ENCODE data around the gene IGLL1.
"Not testable (repeated sequence)": the region's sequence is repeated elsewhere in the genome, so short reads cannot be mapped to it uniquely, and the experiment has no call there.

IGLL1 gene

DNA sequence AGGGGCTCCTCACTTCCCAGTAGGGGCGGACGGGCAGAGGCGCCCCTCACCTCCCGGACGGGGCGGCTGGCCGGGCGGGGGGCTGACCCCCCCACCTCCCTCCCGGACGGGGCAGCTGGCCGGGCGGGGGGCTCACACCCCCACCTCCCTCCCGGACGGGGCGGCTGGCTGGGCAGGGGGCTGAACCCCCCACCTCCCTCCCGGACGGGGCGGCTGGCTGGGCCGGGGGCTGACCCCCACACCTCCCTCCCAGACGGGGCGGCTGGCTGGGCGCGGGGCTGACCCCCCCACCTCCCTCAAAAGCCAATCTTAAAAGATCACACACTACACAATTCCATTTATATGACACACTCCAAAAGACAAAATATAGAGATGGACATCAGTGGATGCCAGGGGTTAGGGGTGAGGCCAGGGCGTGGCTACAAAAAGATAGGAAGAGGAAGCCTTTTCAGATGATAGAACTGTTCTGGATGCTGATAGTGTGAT lies 19.0 kb downstream of the IGLL1 start:
- DNase-seq: peak; percentile 12

DNA sequence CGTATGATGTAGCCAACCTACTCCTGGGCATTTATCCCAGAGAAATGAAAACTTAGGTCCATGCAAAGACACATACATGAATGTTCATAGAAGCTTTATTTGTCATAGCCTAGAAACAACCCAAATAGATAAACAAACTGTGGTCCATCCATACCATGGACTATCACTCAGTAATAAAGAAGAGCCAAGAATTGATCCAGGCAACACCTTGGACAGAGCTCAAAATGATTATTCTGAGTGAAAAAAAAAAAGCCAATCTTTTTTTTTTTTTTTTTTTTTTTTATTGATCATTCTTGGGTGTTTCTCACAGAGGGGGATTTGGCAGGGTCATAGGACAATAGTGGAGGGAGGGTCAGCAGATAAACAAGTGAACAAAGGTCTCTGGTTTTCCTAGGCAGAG lies 19.9 kb downstream of the IGLL1 start:
- not testable (repeated sequence) for DNase-seq

DNA sequence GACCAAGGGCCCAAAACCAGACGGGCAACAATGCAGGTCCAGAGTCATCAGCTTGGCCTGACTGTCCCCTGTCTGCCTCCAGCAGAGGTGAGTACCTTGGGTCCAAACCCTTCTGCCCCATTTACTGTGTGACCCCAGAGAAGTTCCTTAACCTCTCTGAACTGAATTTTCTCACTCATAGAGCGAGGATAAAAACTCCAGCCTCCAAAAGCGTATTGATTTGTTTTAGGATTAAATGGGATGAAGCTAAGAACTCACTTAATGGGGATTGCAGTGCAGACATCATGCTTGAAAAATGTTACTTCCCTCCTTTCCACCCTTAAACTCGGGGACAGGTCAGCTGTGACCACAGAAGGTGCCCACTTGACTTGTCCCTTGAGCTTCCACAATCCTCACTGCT lies 22.6 kb downstream of the IGLL1 start:
- DNase-seq: no peak

DNA sequence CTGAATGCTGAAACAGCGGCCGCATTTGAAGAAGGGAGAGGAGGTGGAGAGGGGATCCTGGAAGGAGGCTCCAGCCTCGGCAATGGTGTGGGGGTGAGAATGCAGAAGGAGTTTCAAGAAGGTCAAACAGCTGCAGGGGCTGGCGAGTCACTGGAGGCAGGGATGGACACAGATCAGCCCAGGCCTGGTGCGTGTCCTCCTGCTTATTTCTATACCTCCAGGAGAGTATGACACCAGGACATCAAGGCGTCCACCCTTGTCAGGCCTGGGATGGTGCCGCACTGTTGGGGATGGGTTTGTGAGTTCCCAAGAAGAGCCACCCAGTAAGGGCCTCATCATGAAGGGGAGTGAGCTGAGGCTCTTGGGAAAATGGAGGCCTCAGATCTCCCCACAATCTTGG lies 23.1 kb downstream of the IGLL1 start:
- peak; percentile 50 for DNase-seq

DNA sequence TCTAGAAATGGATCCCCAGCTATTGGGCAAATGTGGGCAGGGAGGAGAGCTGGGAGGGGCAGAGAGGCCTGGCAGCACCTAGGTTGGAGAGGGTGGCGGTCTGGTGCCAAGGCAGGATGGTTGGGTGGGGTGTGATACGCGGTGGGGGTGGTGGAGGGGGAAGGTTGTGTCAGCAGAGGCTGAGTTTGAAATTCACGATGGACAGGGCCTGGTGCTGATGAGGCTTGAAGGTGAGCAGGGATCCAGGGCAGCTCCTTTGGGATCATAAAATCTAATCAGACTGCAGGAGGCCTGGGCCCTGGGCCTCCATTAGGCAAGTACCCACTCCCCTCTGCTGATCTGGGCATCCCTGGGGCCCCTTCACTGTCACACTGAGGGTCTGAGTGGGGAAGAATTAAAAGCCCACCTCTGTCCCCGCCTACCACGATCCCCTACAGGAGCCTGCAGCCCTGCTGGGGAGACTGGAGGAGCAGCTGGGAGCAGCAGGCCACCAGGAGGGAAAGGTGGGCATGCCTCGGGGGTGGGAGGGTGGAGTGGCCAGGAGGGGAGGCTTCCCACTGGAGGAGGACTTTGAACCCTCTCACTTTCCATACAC lies 24.0 kb downstream of the IGLL1 start:
- DNase-seq: peak; percentile 21

DNA sequence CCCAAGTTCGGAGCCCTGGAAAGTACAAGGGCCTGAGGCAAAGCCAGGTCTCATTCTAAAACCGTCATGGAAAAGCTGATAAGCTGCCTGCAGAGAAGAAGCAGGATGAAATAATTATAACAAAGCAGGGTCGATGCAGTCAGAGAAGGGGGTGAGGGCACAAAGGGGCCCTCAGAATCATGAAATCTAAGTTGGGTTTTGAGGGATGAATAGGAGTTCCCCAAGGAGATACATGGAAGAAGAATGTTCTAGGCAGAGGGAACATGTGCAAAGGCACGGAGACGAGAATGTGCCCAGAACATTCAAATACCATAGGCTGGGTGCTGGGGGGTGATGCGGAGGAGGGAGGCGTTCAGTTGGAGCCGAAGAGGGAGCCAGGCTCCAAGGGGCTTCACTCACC lies 25.0 kb downstream of the IGLL1 start:
- peak; percentile 34 for DNase-seq

DNA sequence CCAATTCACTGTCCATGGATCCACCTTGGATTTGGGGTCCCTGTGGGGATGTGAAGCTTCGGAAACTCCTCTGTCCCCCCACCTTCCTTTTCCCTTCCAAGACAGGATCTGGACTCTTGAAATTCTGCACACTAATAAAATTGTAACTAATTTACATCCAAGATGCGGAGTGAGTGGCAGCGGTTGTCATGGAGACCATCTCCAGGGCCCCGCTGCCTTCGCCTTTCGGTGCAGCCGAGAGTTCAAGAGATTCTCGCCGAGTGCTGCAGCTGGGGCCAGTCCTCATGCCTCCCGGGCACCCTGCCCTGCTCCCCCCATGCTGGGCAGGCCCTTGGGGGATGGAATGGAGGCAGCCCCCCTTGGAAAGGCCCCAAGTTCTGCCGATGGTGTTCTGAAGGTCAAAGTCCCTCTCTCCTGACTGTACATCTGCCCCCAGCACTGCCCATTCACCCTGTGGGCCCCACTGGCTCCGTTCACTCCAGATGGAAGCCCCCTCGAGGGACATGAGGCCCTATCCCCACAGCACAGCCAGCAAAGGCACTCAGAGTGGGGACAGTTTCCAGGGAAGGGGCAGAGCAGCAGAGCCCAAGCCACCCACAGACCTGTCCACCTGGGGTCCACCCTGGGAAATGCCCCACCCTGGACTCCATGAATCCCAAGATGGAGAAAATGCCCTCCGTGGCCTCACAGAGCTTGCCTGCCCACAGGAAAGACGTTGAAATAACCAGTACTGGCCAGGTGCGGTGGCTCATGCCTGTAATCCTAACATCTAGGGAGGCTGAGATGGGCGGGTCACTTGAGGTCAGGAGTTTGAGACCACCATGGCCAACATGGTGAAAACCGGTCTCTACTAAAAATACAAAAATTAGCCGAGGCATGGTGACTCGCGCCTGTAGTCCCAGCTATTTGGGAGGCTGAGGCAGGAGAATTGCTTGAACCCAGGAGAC lies 25.9 kb downstream of the IGLL1 start:
- DNase-seq: peak; percentile 54

DNA sequence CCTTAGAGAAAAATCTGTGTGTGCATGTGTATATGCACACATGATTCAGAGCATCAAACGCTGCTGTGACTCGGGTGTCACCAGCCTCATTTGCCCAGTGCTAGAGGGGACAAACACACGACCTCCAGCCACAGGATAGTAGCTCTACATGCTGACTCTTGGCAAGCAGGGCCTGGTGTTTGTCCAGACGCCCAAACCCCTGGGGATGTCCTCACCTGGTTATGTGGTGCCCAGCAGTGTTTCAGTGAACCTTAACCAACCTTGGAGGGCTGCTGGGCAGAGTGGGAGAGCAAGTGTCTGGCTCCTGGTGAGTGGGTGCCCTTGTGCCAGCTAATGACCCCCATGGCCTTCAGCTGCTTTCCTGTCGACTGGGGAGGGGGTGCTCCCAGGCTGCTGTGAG lies 26.7 kb downstream of the IGLL1 start:
- peak; percentile 16 for DNase-seq

DNA sequence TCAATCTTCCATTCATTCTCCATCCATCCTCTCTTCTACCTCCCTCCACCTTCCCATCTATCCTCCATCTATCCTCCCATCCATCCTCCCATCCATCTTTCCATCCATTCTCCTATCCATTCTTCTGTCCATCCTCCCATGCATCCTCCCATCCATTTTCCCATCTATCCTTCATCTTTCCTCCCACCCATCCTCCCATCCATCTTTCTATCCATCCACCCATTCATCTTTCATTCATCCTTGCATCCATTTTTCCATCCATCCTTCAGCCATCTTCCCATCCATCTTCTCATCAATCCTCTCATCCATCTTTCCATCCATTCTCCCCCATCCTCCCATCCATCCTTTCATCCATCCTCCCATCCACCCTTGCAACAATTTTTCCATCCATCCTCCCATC lies 27.5 kb downstream of the IGLL1 start:
- DNase-seq: no peak

DNA sequence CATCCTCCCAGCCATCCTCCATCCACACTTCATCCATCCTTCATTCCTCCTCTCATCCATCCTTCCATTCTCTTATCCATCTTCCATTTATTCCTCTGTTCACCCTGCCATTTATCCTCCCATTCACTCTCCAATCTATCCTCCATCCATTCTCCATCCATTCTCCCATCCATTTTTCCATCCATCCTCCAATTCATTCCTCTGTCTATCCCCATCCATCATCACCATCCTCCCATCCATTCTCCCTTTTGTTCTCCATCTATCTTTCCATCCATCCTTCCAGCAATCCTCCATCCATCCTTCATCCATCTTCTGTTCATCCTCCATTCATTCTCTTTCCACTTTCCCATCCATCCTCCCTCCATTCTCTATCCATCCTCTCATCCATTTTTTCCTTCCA lies 28.7 kb downstream of the IGLL1 start:
- no peak for DNase-seq

DNA sequence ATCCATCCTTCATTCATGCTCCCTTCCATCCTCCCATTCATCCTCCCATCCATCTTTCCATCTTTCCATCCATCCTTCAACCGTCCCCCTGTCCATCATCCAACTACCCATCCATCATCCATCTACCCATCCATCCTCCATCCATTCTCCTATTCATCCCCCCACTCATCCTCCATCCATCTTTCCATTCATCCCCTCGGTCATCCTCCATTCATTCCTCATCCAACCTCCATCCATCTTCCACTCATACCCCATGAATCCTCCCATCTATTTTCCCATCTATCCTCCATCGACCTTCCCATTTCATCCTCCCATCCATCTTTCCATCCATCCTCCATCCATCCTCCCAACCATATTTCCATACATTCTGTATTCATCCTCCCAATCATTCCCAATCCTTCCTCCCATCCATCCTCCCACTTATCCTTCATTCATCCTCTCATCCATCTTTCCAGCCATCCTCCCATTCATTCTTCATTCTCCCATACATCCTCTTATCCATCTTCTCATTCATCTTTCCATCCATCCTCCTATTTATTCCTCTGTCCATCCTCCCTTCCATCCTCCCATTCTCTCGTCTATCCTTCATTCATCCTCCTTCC lies 29.9 kb downstream of the IGLL1 start:
- no peak for DNase-seq

DNA sequence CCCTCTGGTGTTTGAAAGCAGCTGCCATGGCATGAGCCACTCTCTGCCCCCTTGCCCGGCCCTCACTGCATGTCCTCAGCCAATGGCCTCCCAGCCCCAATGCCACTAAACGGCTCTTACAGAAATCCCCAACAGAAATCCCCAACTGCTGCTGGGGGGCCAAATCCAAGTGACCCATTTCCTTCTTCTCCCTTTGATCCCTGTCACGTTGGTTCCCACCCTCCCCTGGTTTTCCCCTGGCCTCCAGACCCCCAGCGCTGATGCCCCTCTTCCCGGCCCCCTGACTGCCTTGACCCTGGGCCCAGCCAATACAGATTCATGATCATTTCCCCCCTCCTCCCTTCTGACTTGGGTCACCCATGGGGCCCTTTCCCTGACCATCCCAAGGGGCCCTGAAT lies 30.9 kb downstream of the IGLL1 start:
- peak; percentile 36 for DNase-seq

DNA sequence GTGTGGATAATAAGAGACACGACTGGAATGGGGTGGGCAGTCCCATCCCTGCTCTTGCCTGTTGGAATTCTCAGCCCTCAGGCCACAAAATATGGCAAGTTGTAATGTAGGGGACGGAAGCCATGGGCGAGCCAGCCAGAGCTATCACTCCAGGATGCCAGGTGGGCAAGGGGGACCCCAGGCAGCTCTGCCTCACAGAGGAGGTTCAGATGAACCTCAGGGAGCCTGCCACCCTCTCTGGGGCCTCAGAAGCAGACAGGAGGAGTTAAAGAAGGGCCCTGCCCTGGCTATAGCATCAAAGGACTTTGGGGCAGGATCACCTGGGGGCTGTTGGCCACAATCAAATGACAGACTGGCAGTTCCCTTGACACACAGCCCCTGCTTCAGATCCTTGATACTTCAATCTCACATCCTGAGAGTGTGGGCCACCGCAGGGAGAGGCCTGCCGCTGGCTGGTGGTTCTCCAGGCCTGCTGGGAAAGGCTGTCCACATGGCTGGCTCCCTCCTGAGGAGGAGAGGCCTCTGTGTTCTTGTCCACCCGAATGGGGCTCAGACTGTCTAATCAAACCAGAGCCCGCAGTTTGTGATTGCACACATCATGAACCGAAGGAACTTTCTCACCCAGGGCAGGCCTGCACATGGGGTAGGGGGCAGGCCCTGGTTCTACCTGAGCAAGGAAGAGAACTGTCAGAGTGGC lies 31.4 kb downstream of the IGLL1 start:
- DNase-seq: peak; percentile 57

DNA sequence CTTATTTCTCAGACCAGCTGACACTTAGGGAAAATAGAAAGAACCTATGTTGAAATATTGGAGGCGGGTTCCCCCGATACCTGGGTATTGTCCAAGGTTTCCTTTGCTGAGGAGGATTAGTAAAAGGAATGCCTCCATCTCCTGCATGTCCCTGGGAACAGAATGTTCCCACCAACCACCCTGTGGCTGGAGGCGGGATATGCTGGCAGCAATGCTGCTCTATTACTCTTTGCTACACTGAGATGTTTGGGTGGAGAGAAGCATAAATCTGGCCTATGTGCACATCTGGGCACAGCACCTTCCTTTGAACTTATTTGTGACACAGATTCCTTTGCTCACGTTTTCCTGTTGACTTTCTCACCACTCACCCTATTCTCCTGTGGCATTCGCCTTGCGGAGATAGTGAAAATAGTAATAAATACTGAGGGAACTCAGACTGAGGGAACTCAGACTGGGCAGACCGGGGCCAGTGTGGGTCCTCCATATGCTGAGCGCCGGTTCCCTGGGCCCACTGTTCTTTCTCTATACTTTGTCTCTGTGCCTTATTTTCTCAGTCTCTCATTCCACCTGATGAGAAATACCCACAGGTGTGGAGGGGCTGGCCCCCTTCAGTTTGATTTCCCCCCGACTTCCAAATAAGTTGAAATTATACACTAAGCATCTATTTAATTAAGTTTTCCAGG lies 32.1 kb downstream of the IGLL1 start:
- peak; percentile 28 for DNase-seq

DNA sequence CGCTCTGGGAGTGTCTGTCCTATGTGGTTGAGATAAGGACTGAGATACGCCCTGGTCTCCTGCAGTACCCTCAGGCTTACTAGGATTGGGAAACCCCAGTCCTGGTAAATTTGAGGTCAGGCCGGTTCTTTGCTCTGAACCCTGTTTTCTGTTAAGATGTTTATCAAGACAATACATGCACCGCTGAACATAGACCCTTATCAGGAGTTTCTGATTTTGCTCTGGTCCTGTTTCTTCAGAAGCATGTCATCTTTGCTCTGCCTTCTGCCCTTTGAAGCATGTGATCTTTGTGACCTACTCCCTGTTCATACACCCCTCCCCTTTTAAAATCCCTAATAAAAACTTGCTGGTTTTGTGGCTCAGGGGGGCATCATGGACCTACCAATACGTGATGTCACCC lies 32.7 kb downstream of the IGLL1 start:
- DNase-seq: not testable (repeated sequence)

DNA sequence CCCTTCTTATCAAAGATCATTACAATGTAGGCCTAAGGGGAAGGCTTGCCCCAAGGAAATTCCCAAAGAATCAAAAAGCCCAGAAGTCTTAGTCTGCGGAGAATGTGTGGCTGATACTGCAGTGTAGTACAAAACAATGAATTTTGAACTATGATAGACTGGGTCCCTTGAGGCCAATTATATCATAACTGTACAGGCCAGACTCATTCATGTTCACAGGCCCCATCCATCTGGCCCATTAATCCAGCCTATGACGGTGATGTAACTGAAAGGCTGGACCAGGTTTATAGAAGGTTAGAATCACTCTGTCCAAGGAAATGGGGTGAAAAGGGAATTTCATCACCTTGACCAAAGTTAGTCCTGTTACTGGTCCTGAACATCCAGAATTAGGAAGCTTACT lies 35.2 kb downstream of the IGLL1 start:
- DNase-seq: no peak

DNA sequence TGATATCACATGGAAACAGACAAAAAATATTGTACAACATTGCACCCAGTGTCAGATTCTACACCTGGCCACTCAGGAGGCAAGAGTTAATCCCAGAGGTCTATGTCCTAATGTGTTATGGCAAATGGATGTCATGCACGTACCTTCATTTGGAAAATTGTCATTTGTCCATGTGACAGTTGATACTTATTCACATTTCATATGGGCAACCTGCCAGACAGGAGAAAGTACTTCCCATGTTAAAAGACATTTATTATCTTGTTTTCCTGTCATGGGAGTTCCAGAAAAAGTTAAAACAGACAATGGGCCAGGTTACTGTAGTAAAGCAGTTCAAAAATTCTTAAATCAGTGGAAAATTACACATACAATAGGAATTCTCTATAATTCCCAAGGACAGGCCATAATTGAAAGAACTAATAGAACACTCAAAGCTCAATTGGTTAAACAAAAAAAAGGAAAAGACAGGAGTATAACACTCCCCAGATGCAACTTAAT lies 36.5 kb downstream of the IGLL1 start:
- DNase-seq: not testable (repeated sequence)

DNA sequence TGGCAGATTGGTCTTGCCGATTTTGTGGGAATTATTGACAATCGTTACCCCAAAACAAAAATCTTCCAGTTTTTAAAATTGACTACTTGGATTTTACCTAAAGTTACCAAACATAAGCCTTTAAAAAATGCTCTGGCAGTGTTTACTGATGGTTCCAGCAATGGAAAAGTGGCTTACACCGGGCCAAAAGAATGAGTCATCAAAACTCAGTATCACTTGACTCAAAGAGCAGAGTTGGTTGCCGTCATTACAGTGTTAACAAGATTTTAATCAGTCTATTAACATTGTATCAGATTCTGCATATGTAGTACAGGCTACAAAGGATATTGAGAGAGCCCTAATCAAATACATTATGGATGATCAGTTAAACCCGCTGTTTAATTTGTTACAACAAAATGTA lies 37.2 kb downstream of the IGLL1 start:
- no peak for DNase-seq

DNA sequence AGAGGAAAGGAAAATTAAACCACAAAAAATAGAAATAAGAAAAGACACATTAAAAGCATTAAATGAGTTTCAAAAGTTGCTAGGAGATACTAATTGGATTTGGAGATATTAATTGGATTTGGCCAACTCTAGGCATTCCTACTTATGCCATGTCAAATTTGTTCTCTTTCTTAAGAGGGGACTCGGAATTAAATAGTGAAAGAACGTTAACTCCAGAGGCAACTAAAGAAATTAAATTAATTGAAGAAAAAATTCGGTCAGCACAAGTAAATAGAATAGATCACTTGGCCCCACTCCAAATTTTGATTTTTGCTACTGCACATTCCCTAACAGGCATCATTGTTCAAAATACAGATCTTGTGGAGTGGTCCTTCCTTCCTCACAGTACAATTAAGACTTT lies 37.7 kb downstream of the IGLL1 start:
- not testable (repeated sequence) for DNase-seq

DNA sequence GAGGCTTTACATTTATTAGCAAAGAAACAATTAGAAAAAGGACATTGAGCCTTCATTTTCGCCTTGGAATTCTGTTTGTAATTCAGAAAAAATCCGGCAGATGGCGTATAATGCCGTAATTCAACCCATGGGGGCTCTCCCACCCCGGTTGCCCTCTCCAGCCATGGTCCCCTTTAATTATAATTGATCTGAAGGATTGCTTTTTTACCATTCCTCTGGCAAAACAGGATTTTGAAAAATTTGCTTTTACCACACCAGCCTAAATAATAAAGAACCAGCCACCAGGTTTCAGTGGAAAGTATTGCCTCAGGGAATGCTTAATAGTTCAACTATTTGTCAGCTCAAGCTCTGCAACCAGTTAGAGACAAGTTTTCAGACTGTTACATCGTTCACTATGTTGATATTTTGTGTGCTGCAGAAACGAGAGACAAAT lies 38.2 kb downstream of the IGLL1 start:
- DNase-seq: peak; percentile 37

DNA sequence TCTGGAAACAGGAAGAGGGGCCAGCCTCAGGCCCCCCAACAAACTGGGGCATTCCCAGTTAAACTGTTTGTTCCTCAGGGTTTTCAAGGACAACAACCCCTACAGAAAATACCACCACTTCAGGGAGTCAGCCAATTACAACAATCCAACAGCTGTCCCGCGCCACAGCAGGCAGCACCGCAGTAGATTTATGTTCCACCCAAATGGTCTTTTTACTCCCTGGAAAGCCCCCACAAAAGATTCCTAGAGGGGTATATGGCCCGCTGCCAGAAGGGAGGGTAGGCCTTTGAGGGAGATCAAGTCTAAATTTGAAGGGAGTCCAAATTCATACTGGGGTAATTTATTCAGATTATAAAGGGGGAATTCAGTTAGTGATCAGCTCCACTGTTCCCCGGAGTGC lies 39.3 kb downstream of the IGLL1 start:
- DNase-seq: peak; percentile 25

DNA sequence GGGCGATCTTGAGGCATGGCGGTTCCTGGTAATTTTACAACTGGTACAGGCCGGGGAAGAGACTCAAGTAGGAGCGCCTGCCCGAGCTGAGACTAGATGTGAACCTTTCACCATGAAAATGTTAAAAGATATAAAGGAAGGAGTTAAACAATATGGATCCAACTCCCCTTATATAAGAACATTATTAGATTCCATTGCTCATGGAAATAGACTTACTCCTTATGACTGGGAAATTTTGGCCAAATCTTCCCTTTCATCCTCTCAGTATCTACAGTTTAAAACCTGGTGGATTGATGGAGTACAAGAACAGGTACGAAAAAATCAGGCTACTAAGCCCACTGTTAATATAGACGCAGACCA lies 40.3 kb downstream of the IGLL1 start:
- DNase-seq: not testable (repeated sequence)

Measured in activated effector memory CD4-positive, alpha-beta T cell treated with anti-CD3 and anti-CD28 coated beads, Interleukin-2, amount 50 U/mL, for 16 hours (primary cell).